ENCODE measurements around the gene MUSK. TPM values are rescaled to one million over a fixed set of nuclear protein-coding genes. Genes with fewer than 3 reads are reported as not detected.
"Not testable (repeated sequence)": the region's sequence is repeated elsewhere in the genome, so short reads cannot be mapped to it uniquely, and the experiment has no call there.

MUSK gene
- total RNA-seq, 2 experiments from 2014 or later = not detected

DNA sequence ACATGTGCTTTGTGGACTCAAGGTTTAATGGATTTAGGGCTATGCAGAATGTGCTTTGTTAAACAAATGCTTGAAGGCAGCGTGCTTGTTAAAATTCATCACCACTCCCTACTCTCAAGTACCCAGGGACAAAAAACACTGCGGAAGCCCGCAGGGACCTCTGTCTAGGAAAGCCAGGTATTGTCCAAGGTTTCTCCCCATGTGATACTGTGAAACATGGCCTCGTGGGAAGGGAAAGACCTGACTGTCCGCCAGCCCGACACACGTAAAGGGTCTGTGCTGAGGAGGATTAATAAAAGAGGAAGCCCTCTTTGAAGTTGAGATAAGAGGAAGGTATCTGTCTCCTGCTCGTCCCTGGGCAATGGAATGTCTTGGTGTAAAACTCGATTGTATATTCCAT lies 157.8 kb downstream of the MUSK start:
- ATAC-seq; CTCF ChIA-PET; DNase-seq; H3K36me3 Mint-ChIP-seq (ENCODE audit: low read depth); H3K27me3 Mint-ChIP-seq (ENCODE audit: low read depth); H3K9me3 Mint-ChIP-seq (ENCODE audit: insufficient read depth); H3K4me3 Mint-ChIP-seq; H3K4me1 Mint-ChIP-seq (ENCODE audit: low read depth); POLR2A ChIA-PET; H3K27ac Mint-ChIP-seq: not testable (repeated sequence)

DNA sequence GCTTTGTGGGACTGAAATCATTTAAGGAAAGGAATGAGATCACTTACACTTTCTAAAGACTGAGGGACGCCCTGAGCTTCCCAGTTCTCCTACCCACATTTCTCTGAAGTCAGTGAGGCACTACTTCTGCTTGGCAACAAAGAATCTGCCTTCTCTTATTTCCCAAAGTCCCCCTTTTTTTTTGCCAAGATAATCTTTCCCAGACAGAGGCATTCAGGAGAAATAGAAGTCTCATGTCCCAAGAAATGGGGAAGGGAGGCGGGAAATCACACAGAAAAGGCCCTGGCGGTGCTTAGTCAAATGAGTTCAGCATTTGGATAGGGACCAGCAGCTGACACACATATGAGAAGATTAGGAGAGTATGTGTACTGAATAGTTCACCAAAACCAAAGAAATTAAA lies 159.7 kb downstream of the MUSK start:
- Mint-ChIP-seq H3K4me3 (no peak overlapping the region), H3K9me3 (ENCODE audit: insufficient read depth) (peaks cover 6% of the 10 kb centered on the region), H3K4me1 (ENCODE audit: low read depth) (no peaks in the 10 kb centered on the region), H3K27ac (no peak overlapping the region), H3K36me3 (ENCODE audit: low read depth) (no peaks in the 10 kb centered on the region), H3K27me3 (ENCODE audit: low read depth) (no peaks in the 10 kb centered on the region)
- no peak for DNase-seq
- POLR2A ChIA-PET = no interaction called here
- ATAC-seq = no peak
- CTCF ChIA-PET = no interaction called here

DNA sequence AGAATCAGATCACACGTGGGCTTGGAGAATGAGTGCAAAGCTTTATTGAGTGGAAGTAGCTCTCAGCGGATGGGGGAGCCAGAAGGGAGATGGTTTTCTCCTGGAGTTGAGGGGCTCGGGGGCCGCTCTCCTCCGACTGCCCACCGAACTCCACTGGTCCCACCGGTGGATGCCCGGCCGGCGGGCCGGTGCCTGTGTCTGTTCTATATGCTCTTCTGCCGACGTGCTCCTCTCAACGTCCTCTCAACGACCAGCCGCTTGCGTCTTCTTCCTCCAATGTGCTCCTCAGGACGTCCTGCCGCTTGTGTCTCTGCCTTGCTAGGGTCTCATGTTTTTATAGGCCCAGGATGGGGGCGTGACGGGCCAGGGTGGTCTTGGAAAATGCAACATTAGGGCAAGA lies 161.9 kb downstream of the MUSK start:
- Mint-ChIP-seq H3K9me3 (ENCODE audit: insufficient read depth) (peaks cover 6% of the 10 kb centered on the region), H3K27me3 (ENCODE audit: low read depth) (no peaks in the 10 kb centered on the region), H3K4me1 (ENCODE audit: low read depth) (no peaks in the 10 kb centered on the region), H3K27ac (no peak overlapping the region), H3K36me3 (ENCODE audit: low read depth) (no peaks in the 10 kb centered on the region), H3K4me3 (no peak overlapping the region)
- CTCF ChIA-PET = no interaction called here
- POLR2A ChIA-PET = no interaction called here
- DNase-seq = no peak
- no peak for ATAC-seq

DNA sequence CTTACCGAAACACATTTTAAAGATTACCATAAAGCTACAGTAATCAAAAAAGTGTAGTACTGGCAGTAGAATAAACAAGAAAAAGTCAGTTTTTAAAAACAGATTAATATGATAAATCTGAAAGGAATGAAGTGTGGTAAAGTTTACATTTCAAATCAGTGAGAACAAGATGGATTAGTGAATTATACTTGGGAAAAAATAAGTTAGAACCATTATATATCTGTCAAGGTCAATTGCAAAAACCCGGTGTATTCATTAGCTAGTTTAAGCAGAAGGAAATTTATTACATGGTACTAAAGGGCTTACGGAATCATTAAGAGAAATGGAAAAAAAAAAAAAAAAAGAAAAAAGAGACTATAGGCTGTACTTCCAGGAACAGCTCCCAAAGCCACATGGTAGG lies 164.3 kb downstream of the MUSK start:
- DNase-seq = no peak
- H3K27me3 Mint-ChIP-seq (ENCODE audit: low read depth) = no peaks in the 10 kb centered on the region
- no peak overlapping the region for H3K4me3 Mint-ChIP-seq
- H3K27ac Mint-ChIP-seq = no peak overlapping the region
- no peaks in the 10 kb centered on the region for H3K4me1 Mint-ChIP-seq (ENCODE audit: low read depth)
- ChIA-PET CTCF (no interaction called here), POLR2A (no interaction called here)
- H3K9me3 Mint-ChIP-seq (ENCODE audit: insufficient read depth) = peaks cover 6% of the 10 kb centered on the region
- H3K36me3 Mint-ChIP-seq (ENCODE audit: low read depth) = no peaks in the 10 kb centered on the region
- no peak for ATAC-seq

DNA sequence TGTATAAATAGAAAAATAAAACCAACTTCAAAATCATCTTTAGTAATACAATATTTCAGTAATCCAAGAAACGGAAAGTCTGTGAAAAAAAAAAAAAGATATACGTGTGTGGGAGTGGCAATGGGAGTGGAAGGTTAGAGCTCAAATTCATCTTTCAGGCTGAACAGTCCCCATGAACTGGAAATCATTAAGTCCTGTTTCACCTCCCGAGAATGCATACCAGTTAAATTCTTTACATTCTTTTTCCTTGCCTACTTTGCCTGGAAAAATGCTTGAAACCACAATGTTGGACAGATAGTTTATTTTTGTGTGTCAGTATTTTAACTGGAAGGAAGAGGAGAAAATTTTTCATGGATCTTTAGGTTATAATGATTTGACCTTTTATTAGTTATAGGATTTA lies 166.8 kb downstream of the MUSK start:
- no peaks in the 10 kb centered on the region for H3K9me3 Mint-ChIP-seq (ENCODE audit: insufficient read depth)
- H3K4me3 Mint-ChIP-seq = no peak overlapping the region
- H3K27ac Mint-ChIP-seq = no peak overlapping the region
- ChIA-PET CTCF (no interaction called here), POLR2A (no interaction called here)
- no peaks in the 10 kb centered on the region for H3K36me3 Mint-ChIP-seq (ENCODE audit: low read depth)
- no peak for ATAC-seq
- H3K4me1 Mint-ChIP-seq (ENCODE audit: low read depth) = no peaks in the 10 kb centered on the region
- no peaks in the 10 kb centered on the region for H3K27me3 Mint-ChIP-seq (ENCODE audit: low read depth)
- DNase-seq = no peak

DNA sequence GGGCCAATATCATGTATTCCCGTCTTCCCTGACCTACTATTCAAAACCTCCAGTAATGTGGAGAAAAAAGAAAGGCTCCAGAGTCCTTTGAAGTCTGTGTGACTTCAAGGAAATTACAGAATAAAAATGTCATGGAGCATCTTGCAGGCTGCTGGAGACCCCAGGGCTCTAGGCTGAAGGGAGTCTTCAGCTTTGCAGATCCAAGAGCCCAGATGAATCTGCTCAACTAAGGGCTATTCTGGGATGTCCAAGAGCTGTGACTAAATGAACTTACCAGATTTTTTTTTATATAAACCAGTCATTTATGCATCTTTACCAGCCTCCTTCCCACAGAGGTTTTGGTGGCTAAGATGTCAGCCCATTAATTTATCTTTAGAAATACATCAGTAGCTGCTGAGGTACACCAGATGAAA lies 167.3 kb downstream of the MUSK start:
- ATAC-seq = no peak
- Mint-ChIP-seq H3K27ac (no peak overlapping the region), H3K27me3 (ENCODE audit: low read depth) (no peaks in the 10 kb centered on the region), H3K36me3 (ENCODE audit: low read depth) (no peaks in the 10 kb centered on the region), H3K4me3 (no peak overlapping the region), H3K9me3 (ENCODE audit: insufficient read depth) (no peaks in the 10 kb centered on the region), H3K4me1 (ENCODE audit: low read depth) (no peaks in the 10 kb centered on the region)
- CTCF ChIA-PET = no interaction called here
- POLR2A ChIA-PET = no interaction called here
- DNase-seq = no peak

DNA sequence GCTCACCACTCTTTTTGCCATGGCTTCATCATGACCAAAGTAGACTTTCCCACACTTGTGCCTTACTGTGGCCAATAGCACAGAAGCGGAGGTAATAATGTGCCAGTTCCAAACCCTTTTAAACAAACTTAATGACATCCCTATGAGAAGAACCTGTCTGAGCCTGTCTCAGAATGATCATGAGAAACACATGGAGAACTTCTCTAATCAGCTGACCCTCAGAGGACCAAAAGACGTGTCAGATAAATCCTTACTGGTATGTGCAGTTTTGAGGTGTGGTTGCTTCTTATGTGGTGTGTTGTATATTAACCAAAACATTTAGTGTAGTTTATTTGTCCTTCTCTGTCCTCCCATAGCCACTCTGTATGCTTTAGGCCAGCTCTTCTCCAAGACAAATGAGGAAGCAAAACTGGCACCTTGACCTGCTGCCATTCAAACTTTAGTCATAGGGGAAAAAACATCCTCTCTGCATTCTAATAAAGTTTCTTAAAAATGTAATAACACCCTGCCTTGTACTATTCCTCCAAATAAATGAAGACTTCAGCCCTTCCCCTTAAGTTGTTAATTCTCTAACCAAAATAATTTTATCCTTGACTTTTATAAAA lies 168.9 kb downstream of the MUSK start:
- DNase-seq = no peak
- Mint-ChIP-seq H3K36me3 (ENCODE audit: low read depth) (no peaks in the 10 kb centered on the region), H3K4me3 (no peak overlapping the region), H3K9me3 (ENCODE audit: insufficient read depth) (no peaks in the 10 kb centered on the region), H3K27ac (no peak overlapping the region), H3K4me1 (ENCODE audit: low read depth) (no peaks in the 10 kb centered on the region), H3K27me3 (ENCODE audit: low read depth) (no peaks in the 10 kb centered on the region)
- ATAC-seq = no peak
- CTCF ChIA-PET = no interaction called here
- POLR2A ChIA-PET = no interaction called here

DNA sequence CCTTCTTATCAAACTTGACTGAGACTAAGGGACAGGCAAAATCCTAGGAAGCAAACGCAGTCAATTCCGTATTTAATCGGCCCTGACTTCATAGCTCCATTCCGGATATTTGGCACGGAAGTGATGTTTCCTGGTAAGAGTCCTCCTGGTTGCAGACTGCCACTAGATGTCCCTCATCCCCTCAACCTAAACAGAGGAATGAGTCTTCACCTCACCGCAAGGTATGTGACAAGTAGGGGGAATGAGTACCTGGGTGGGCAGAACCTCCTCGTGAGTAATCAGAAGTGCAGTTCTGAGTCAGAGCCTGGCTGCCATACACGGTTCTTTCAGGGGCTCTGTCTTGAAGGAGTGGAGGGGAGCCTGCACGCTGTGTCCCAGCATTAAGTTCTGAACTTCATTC lies 173.6 kb downstream of the MUSK start:
- ATAC-seq (no peak), DNase-seq (no peak)
- ChIA-PET CTCF (no interaction called here), POLR2A (no interaction called here)
- no peak overlapping the region for H3K4me3 Mint-ChIP-seq
- H3K36me3 Mint-ChIP-seq (ENCODE audit: low read depth) = no peaks in the 10 kb centered on the region
- H3K9me3 Mint-ChIP-seq (ENCODE audit: insufficient read depth) = no peaks in the 10 kb centered on the region
- no peaks in the 10 kb centered on the region for H3K27me3 Mint-ChIP-seq (ENCODE audit: low read depth)
- no peaks in the 10 kb centered on the region for H3K4me1 Mint-ChIP-seq (ENCODE audit: low read depth)
- no peak overlapping the region for H3K27ac Mint-ChIP-seq

DNA sequence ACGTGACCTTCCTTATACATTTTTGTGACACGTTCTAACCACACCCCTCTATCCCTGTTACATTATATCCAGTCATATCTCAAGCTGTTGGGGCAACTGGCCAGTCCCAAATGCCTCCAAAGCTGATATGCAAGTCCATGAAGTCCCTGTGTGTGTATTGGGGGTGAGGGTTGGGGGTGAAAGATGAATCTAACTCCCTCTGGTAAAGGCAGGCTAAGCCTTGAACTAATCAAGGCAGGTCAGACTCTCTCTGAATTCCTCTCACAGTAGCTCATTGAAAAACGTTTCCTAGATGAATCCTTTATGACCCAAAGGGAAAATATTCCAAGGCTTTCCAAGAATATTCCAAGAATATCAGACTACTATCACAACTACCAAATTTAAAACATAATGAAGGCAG lies 174.4 kb downstream of the MUSK start:
- no peaks in the 10 kb centered on the region for H3K27me3 Mint-ChIP-seq (ENCODE audit: low read depth)

DNA sequence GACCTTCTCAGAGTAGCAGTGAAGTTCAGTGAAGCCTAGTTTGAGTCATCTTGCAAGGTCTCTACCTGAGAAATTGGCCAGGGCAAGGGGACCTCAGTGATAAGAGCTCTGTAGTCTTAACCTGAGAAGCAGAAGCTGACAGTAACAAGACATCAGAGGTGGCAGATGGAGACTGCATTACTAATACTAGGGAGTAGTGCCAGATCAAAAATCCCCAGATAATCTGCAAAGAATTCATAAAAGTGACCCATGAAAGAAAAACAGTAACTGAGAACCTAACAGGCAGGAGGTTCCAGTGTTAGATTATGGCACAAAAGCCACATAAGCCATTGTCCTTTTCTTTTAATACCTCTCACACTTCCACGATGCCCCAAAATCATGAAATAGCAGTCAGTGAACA lies 175.5 kb downstream of the MUSK start:
- DNase-seq = no peak
- H3K27me3 Mint-ChIP-seq (ENCODE audit: low read depth) = no peaks in the 10 kb centered on the region
- ATAC-seq = no peak
- H3K27ac Mint-ChIP-seq = no peak overlapping the region
- CTCF ChIA-PET = no interaction called here
- POLR2A ChIA-PET = no interaction called here
- H3K4me1 Mint-ChIP-seq (ENCODE audit: low read depth) = no peaks in the 10 kb centered on the region
- H3K4me3 Mint-ChIP-seq = no peak overlapping the region
- H3K9me3 Mint-ChIP-seq (ENCODE audit: insufficient read depth) = no peaks in the 10 kb centered on the region
- no peaks in the 10 kb centered on the region for H3K36me3 Mint-ChIP-seq (ENCODE audit: low read depth)

More for the DNA sequence above, 174.4 kb downstream of the MUSK start:
- ChIA-PET CTCF (no interaction called here), POLR2A (no interaction called here)
- Mint-ChIP-seq H3K36me3 (ENCODE audit: low read depth) (no peaks in the 10 kb centered on the region), H3K27ac (no peak overlapping the region), H3K4me1 (ENCODE audit: low read depth) (no peaks in the 10 kb centered on the region), H3K4me3 (no peak overlapping the region), H3K9me3 (ENCODE audit: insufficient read depth) (no peaks in the 10 kb centered on the region)
- DNase-seq (no peak), ATAC-seq (no peak)

DNA sequence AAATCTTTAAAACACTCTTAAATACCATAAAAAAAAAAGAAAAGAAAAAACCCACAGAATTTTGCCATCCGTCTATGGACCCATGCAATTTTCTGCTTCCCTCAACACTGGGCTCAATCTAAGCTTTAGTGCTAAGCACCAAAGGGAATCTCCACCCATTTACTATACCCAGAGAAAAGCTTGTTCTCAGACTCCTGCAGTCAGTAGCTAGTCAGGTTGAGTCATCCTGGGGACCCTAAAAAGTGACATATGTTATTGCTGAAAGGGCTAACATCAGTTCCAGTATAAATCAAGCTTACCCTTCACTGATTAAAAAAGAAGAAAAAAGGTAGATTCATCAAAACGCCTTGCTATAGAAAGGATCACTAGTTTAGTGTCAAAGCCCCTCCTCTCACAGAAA lies 177.6 kb downstream of the MUSK start:
- Mint-ChIP-seq H3K27ac (no peak overlapping the region), H3K4me3 (no peak overlapping the region), H3K9me3 (ENCODE audit: insufficient read depth) (no peaks in the 10 kb centered on the region), H3K36me3 (ENCODE audit: low read depth) (no peaks in the 10 kb centered on the region), H3K27me3 (ENCODE audit: low read depth) (no peaks in the 10 kb centered on the region), H3K4me1 (ENCODE audit: low read depth) (no peaks in the 10 kb centered on the region)
- DNase-seq = no peak
- ChIA-PET CTCF (no interaction called here), POLR2A (no interaction called here)
- no peak for ATAC-seq

DNA sequence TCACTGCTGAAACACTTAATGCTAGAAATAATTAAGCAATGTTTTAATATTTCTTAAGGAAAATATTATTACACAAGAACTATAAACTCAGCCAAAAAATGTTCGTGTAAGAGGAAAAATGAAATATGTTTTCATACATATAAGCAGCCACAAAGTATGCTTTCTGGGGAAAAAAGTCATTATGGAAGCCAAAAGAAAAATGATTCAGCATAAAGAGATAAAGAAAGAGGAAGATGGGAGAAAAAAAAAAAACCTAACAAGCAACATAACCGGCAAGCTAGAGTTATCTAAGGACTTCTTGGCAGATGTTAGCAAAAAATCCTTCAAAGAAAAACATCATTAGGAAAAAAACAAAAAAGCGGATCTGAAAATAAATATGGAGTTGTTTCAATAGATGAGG lies 179.1 kb downstream of the MUSK start:
- ATAC-seq = no peak
- H3K4me1 Mint-ChIP-seq (ENCODE audit: low read depth) = no peaks in the 10 kb centered on the region
- CTCF ChIA-PET = no interaction called here

DNA sequence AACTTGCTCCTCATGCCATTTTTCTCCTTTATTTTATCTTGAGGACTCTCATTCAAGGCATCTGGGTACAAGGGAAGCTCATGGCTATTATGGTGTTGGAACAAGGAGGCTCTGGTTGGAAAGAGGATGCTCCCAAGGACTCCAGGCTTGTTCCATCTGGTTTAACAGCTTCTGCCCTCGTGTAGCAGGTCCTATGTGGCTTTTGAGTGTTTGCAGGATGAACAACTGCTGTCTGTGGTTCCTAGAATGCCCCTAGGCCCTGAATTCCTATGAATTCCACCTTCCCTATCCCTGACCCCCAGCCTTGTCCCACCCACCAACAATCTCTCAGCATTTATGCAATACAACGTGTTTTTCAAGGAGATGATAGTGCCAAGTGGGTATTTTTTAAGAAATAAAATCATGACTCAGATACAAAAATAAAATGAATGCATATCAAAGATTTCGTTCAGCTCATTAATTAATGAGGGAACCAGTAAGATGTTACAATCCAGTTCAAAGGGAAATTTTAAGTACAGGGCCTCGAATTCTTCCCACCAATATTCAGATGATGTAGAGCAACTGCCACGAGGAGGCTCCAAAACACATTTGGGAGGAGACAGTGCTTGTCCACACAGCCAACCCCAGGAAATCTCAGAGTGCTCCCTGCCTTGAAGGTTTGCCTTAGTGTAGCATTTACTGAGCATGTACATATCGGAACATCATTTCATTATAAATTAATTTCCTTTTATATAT lies 182.0 kb downstream of the MUSK start:
- H3K27me3 Mint-ChIP-seq (ENCODE audit: low read depth) = no peaks in the 10 kb centered on the region
- no peak overlapping the region for H3K4me3 Mint-ChIP-seq
- POLR2A ChIA-PET = no interaction called here
- no peaks in the 10 kb centered on the region for H3K9me3 Mint-ChIP-seq (ENCODE audit: insufficient read depth)
- no peak overlapping the region for H3K27ac Mint-ChIP-seq
- DNase-seq = no peak
- H3K4me1 Mint-ChIP-seq (ENCODE audit: low read depth) = no peaks in the 10 kb centered on the region
- H3K36me3 Mint-ChIP-seq (ENCODE audit: low read depth) = no peaks in the 10 kb centered on the region
- CTCF ChIA-PET = no interaction called here
- no peak for ATAC-seq

More for the DNA sequence above, 179.1 kb downstream of the MUSK start:
- no peaks in the 10 kb centered on the region for H3K9me3 Mint-ChIP-seq (ENCODE audit: insufficient read depth)
- no peaks in the 10 kb centered on the region for H3K27me3 Mint-ChIP-seq (ENCODE audit: low read depth)
- POLR2A ChIA-PET = no interaction called here
- no peaks in the 10 kb centered on the region for H3K36me3 Mint-ChIP-seq (ENCODE audit: low read depth)
- no peak for DNase-seq
- H3K4me3 Mint-ChIP-seq = no peak overlapping the region
- H3K27ac Mint-ChIP-seq = no peak overlapping the region

All from activated CD8-positive, alpha-beta T cell treated with anti-CD3 and anti-CD28 coated beads, Interleukin-2, amount 10 ng/mL, durations not matched to agents 7 days and 5 days (primary cell).